MM.1S (cell line): ENCODE results near the gene SLC29A1.

Source experiments
- DNase-seq: peaks from one replicate; pipeline ENCODE4 v3.0.0-alpha.2; 2015
- H2AFZ ChIP-seq: fragments of 300-600 bp; sonication (generic); 2 replicates; pipeline ENCODE4 v1.6.0; 2016; ENCODE audit warnings: antibody characterized with exemption, low read length
- H3F3A ChIP-seq: fragments of 300-600 bp; sonication (generic); 2 replicates; pipeline ENCODE4 v1.6.1; 2016; ENCODE audit warnings: mild to moderate bottlenecking, antibody characterized with exemption, low read length, moderate library complexity, mixed read lengths; ENCODE audit not compliant: insufficient read depth
- H3K27ac ChIP-seq: fragments of 300-600 bp; sonication (generic); 2 replicates; pipeline ENCODE4 v1.5.1; 2016; ENCODE audit warnings: mild to moderate bottlenecking, low read length
- H3K27me3 ChIP-seq: fragments of 300-600 bp; sonication (generic); replicated peaks from 2 replicates; pipeline ENCODE4 v1.6.0; 2016; ENCODE audit warnings: low read length; ENCODE audit not compliant: insufficient read depth
- H3K36me3 ChIP-seq: fragments of 300-600 bp; sonication (generic); replicated peaks from 2 replicates; pipeline ENCODE4 v1.6.1; 2016; ENCODE audit warnings: mild to moderate bottlenecking, low read length, mixed read lengths; ENCODE audit not compliant: insufficient read depth
- H3K4me1 ChIP-seq: fragments of 300-600 bp; sonication (generic); 2 replicates; pipeline ENCODE4 v1.6.1; 2016; ENCODE audit warnings: low read length, mixed read lengths
- H3K4me2 ChIP-seq: fragments of 300-600 bp; sonication (generic); 2 replicates; pipeline ENCODE4 v1.6.0; 2016; ENCODE audit warnings: low read depth, low read length
- H3K4me3 ChIP-seq: fragments of 300-600 bp; sonication (generic); 2 replicates; pipeline ENCODE4 v1.5.1; 2016; ENCODE audit warnings: low read length, mixed read lengths
- H3K79me2 ChIP-seq: fragments of 300-600 bp; sonication (generic); 2 replicates; pipeline ENCODE4 v1.6.1; 2016; ENCODE audit warnings: mixed run types, low read length, mixed read lengths
- H3K9ac ChIP-seq: fragments of 300-600 bp; sonication (generic); 2 replicates; pipeline ENCODE4 v1.6.1; 2016; ENCODE audit warnings: low read length, mixed read lengths
- H3K9me2 ChIP-seq: fragments of 300-600 bp; sonication (generic); replicated peaks from 2 replicates; pipeline ENCODE4 v1.6.1; 2016; ENCODE audit warnings: mild to moderate bottlenecking, low read length, mixed read lengths; ENCODE audit not compliant: insufficient read depth
- H3K9me3 ChIP-seq: fragments of 300-600 bp; sonication (generic); replicated peaks from 2 replicates; pipeline ENCODE4 v1.6.1; 2016; ENCODE audit warnings: mild to moderate bottlenecking, low read length, mixed read lengths; ENCODE audit not compliant: insufficient read depth
- H4K20me1 ChIP-seq: fragments of 300-600 bp; sonication (generic); 2 replicates; pipeline ENCODE4 v1.6.1; 2016; ENCODE audit warnings: mild to moderate bottlenecking, low read length, moderate library complexity, mixed read lengths; ENCODE audit not compliant: insufficient read depth
- CTCF ChIP-seq: fragments of 300-600 bp; sonication (generic); IDR thresholded peaks from 2 replicates; pipeline ENCODE4 v1.5.1; 2016; ENCODE audit warnings: antibody characterized with exemption, low read length, mixed read lengths
- EZH2 ChIP-seq: fragments of 300-600 bp; sonication (generic); optimal IDR thresholded peaks from 2 replicates; pipeline ENCODE3; 2017; ENCODE audit warnings: low read depth, mild to moderate bottlenecking, antibody characterized with exemption, low read length, mixed read lengths
- EZH2phosphoT487 ChIP-seq: fragments of 300-600 bp; sonication (generic); IDR thresholded peaks from 2 replicates; pipeline ENCODE4 v1.6.1; 2018; ENCODE audit warnings: antibody characterized with exemption, low read length

Gene SLC29A1

GRCh38 chr6:44260451-44261297, 37.3 kb downstream of the SLC29A1 start:
- TF ChIP-seq EZH2phosphoT487, result no peak
- TF ChIP-seq CTCF, result no peak
- no peak for TF ChIP-seq EZH2
- H4K20me1 ChIP-seq, result peaks cover 2% of the 10 kb centered on the region; the same call in 1 of the 2 replicates
- no peak overlapping the region for H3K9ac ChIP-seq
- H3K4me1 ChIP-seq, result peaks cover 30% of the 10 kb centered on the region
- no peaks in the 10 kb centered on the region; the same call in 1 of the 2 replicates for H3K36me3 ChIP-seq
- DNase-seq, result no peak
- H3K4me2 ChIP-seq, result no peak overlapping the region
- no peaks in the 10 kb centered on the region for H3K9me2 ChIP-seq
- H3K79me2 ChIP-seq, result peaks cover 64% of the 10 kb centered on the region
- peaks cover 60% of the 10 kb centered on the region for H3F3A ChIP-seq
- no peak overlapping the region for H3K27ac ChIP-seq
- no peak overlapping the region for H3K4me3 ChIP-seq
- no peak overlapping the region for H2AFZ ChIP-seq
- no peaks in the 10 kb centered on the region for H3K27me3 ChIP-seq
- H3K9me3 ChIP-seq, result no peaks in the 10 kb centered on the region

GRCh38 chr6:44261581-44261980, 38.2 kb downstream of the SLC29A1 start:
- no peaks in the 10 kb centered on the region for H3K9me2 ChIP-seq
- H3K4me2 ChIP-seq, result peak overlapping the region; percentile 92; the same call in 1 of the 2 replicates
- H3K79me2 ChIP-seq, result peaks cover 58% of the 10 kb centered on the region
- H3K4me1 ChIP-seq, result peaks cover 33% of the 10 kb centered on the region
- H3K36me3 ChIP-seq, result no peaks in the 10 kb centered on the region; the same call in 1 of the 2 replicates
- no peaks in the 10 kb centered on the region for H4K20me1 ChIP-seq
- DNase-seq, result no peak
- H3K4me3 ChIP-seq, result no peak overlapping the region
- no peak for TF ChIP-seq EZH2
- TF ChIP-seq CTCF, result no peak
- TF ChIP-seq EZH2phosphoT487, result no peak
- no peak overlapping the region for H3K9ac ChIP-seq
- no peaks in the 10 kb centered on the region for H3K27me3 ChIP-seq
- no peak overlapping the region for H2AFZ ChIP-seq
- no peak overlapping the region for H3K27ac ChIP-seq
- no peaks in the 10 kb centered on the region for H3K9me3 ChIP-seq
- H3F3A ChIP-seq, result peaks cover 60% of the 10 kb centered on the region

GRCh38 chr6:44262467-44263353, 39.3 kb downstream of the SLC29A1 start:
- Histone ChIP-seq H3K9me2 (no peaks in the 10 kb centered on the region), H2AFZ (peak overlapping the region; percentile 42; the same call in 1 of the 2 replicates), H3K4me1 (peaks cover 37% of the 10 kb centered on the region), H3K27ac (peak overlapping the region; percentile 91), H3K36me3 (no peaks in the 10 kb centered on the region; the same call in 1 of the 2 replicates), H3K79me2 (peaks cover 51% of the 10 kb centered on the region), H3K4me3 (peak overlapping the region; percentile 95), H3F3A (peaks cover 58% of the 10 kb centered on the region), H3K9ac (peak overlapping the region; percentile 83), H3K9me3 (no peaks in the 10 kb centered on the region), H4K20me1 (no peaks in the 10 kb centered on the region), H3K27me3 (no peaks in the 10 kb centered on the region), H3K4me2 (peak overlapping the region; percentile 92)
- TF ChIP-seq CTCF, result no peak
- TF ChIP-seq EZH2phosphoT487, result no peak
- no peak for TF ChIP-seq EZH2
- DNase-seq, result peak; percentile 29
